Thoracic aorta (tissue), 2 donors: ENCODE results near the gene LRRC47. TPM values are rescaled to one million over a fixed set of nuclear protein-coding genes. Genes with fewer than 3 reads are reported as not detected.

Source experiments
- ATAC-seq: fragments of 150-250 bp; one replicate; pipeline ENCODE4 v1.8.0; 2017; ENCODE audit warnings: low read depth; ENCODE audit not compliant: insufficient number of reproducible peaks, low FRiP score
- DNase-seq: peaks from one replicate; pipeline ENCODE4 v3.0.0-alpha.2; 2020; ENCODE audit warnings: low spot score
- H3K27ac ChIP-seq, 2 donors: fragments of 200-600 bp; sonication (generic); 1 replicate in 1 of 2; 2 replicates in 1 of 2; pipeline ENCODE4 v1.5.1; 2016; ENCODE audit warnings: mild to moderate bottlenecking in 2 of 2, moderate library complexity in 2 of 2
- H3K27me3 ChIP-seq: fragments of 200-600 bp; sonication (generic); replicated peaks from 2 replicates; pipeline ENCODE4 v1.6.0; 2016; ENCODE audit warnings: mild to moderate bottlenecking; ENCODE audit not compliant: insufficient read depth
- H3K36me3 ChIP-seq: fragments of 200-600 bp; sonication (generic); one replicate; pipeline ENCODE4 v1.5.1; 2016
- H3K4me1 ChIP-seq, 2 donors: fragments of 200-600 bp; sonication (generic); 1 replicate in 1 of 2; 2 replicates in 1 of 2; pipeline versions ENCODE4 v1.5.1 to v1.6.0; 2016; ENCODE audit warnings: low read depth in 2 of 2, mild to moderate bottlenecking in 1 of 2; ENCODE audit not compliant: control insufficient read depth in 1 of 2
- H3K4me3 ChIP-seq: fragments of 200-600 bp; sonication (generic); 2 replicates; pipeline ENCODE4 v1.5.1; 2016; ENCODE audit warnings: mild to moderate bottlenecking
- H3K9me3 ChIP-seq: fragments of 200-600 bp; sonication (generic); 2 replicates; pipeline ENCODE4 v1.5.1; 2016
- CTCF ChIP-seq: fragments of 200-600 bp; sonication (generic); IDR thresholded peaks from one replicate; pipeline ENCODE4 v1.5.1; 2019; ENCODE audit warnings: antibody characterized with exemption
- total RNA-seq, 2 donors: library from RNA; depleted of rRNA; stranded (reverse); fragments of >200 nt; gene quantifications; one replicate each; pipeline versions ENCODE4 v1.1.0 to v1.2.3, GENCODE V29; 2016

LRRC47 gene
- total RNA-seq, 2 donors from 2014 or later, result 36.0 to 38.2 TPM

DNA sequence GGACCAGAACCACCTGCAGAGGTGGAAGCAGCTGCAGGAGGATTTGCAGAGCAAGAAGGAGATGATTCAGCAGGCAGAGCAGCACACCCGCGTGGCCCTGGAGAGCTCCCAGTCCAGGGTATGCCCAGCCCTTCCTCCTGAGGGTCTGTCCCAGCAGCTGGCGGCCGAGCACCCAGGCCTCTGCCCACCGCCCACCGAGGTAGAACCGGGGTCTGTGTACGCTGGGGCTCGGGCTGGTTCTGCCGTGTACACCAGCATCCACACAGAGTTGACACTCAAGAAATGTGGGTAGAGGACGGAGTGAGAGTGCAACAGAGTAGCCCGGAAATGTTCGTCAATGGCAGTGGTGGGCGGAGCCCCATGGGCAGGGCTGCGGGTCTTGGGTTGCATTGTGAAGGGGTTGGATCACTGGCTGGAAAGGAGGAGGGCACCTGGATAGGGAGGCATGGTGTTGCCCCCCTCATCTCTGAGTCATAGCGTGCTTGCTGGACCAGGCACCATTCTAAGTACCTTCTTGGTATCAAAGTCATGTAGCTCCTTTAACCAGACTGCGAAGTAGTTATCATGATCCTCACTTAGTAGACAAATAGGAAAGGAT is 28.9 kb downstream of the LRRC47 start:
- ATAC-seq (no peak), DNase-seq (no peak)
- Histone ChIP-seq H3K4me1 (peaks cover 3 to 11% of the 10 kb centered on the region in 2 donors), H3K9me3 (no peaks in the 10 kb centered on the region), H3K36me3 (no peaks in the 10 kb centered on the region), H3K4me3 (no peak overlapping the region), H3K27me3 (no peaks in the 10 kb centered on the region), H3K27ac (no peak overlapping the region)
- no peak for TF ChIP-seq CTCF

- no peaks in the 10 kb centered on the region for H3K4me1 ChIP-seq
- no peak for ATAC-seq
- no peak overlapping the region for H3K4me3 ChIP-seq
- H3K9me3 ChIP-seq, result no peaks in the 10 kb centered on the region
- DNase-seq, result no peak
- TF ChIP-seq CTCF, result no peak
- no peaks in the 10 kb centered on the region for H3K36me3 ChIP-seq
- no peaks in the 10 kb centered on the region for H3K27me3 ChIP-seq
- H3K27ac ChIP-seq, result no peak overlapping the region
Measured at GRCh38 chr1:3763351-3764125, 32.8 kb downstream of the LRRC47 start.

DNA sequence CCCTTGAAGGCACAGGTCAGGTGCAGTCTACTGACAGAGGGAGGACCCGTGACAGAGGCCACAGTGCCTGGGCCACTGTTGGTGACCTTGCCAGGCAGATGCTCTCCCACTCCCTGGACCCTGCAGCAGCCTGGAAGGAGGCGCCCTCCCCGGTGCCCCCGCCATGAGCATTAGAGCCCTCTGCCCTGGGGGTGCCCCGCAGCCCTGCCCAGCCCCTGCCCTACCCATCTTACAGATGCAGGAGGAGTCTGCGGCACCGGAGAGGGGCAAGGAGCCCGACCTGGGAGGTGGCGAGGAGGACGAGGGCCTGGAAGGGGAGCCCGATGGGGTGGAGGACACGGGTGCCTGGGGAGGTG is 33.4 kb downstream of the LRRC47 start:
- no peak for ATAC-seq
- H3K4me1 ChIP-seq, result no peaks in the 10 kb centered on the region
- H3K27me3 ChIP-seq, result no peaks in the 10 kb centered on the region

DNA sequence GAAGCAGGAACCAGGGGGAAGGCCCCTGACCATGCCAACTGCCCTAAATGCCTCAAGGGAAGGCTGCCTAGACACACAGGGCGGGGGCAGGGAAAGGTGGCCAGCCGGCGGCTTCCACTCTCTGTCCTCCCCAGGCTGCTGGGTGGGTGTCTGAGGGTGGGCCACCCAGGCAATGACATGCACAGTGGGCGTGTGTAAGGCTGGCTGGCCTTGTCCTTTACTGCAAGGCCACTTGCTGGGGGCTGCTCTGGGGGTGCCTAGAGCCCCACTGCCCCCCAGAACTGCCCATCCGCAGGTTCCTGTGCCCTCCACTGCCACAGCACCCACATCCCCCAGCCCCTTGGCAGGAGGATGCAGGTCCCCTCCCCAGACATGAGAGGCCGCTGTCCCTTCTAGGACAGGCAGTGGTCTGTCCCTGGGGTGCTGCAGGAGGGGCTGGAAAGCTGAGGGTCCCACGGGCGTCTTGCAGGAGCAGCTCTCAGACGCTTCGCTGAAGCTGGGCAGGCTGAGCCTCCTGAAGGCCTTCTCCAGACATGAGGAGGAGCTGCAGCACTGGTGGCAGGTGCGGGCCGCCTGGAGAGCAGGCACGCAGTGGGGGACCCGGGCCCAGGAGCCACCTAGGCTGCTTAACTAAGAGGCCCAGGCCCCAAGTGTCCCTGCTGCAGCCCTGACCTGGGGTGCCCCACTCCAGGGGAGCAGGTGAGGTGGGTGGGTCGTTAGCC is 34.0 kb downstream of the LRRC47 start:
- DNase-seq (no peak), ATAC-seq (no peak)
- no peak overlapping the region for H3K27ac ChIP-seq
- no peak overlapping the region for H3K4me3 ChIP-seq
- no peak for TF ChIP-seq CTCF
- no peaks in the 10 kb centered on the region for H3K4me1 ChIP-seq
- no peaks in the 10 kb centered on the region for H3K9me3 ChIP-seq
- H3K27me3 ChIP-seq, result no peaks in the 10 kb centered on the region
- no peaks in the 10 kb centered on the region for H3K36me3 ChIP-seq

More for the DNA sequence above, 33.4 kb downstream of the LRRC47 start:
- no peak for TF ChIP-seq CTCF
- no peak for DNase-seq
- Histone ChIP-seq H3K4me3 (no peak overlapping the region), H3K27ac (no peak overlapping the region), H3K36me3 (no peaks in the 10 kb centered on the region), H3K9me3 (no peaks in the 10 kb centered on the region)

GRCh38 chr1:3761296-3762010 is 34.8 kb downstream of the LRRC47 start:
- H3K9me3 ChIP-seq, result no peaks in the 10 kb centered on the region
- no peaks in the 10 kb centered on the region for H3K4me1 ChIP-seq
- DNase-seq (no peak), ATAC-seq (no peak)
- no peak overlapping the region for H3K4me3 ChIP-seq
- H3K27me3 ChIP-seq, result no peaks in the 10 kb centered on the region
- no peak for TF ChIP-seq CTCF
- H3K36me3 ChIP-seq, result no peaks in the 10 kb centered on the region
- H3K27ac ChIP-seq, result no peak overlapping the region
